DMS153 treated with DMSO at 0.1 percent for 48 hours (cell line): ENCODE results near the gene ERG.

ENCODE experiments used
- DNase-seq: peaks from one replicate; lab custom pipeline; 2025; ENCODE audit not compliant: unreplicated experiment; lab: John Stamatoyannopoulos, UW

ERG gene

DNA sequence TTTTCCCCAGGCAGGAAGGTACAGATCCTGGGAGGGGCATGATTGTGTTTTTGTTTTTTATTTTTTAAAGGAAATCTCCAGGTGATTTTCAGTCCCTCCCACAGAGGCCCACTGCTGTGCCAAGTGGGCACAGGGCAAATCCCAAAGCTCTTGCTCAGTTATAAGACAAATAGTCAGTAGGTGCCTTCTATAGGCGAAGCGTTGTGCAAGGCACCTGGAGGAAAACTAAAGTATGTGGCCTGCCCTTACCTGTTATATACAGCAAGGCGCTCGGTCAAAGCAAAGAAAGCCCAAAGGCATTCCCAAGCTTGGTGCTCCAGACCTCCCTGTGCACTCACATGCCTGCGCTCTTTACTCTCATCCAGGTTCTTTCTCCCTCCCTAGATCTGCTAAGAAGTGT is 160.5 kb downstream of the ERG start:
- no peak for DNase-seq

DNA sequence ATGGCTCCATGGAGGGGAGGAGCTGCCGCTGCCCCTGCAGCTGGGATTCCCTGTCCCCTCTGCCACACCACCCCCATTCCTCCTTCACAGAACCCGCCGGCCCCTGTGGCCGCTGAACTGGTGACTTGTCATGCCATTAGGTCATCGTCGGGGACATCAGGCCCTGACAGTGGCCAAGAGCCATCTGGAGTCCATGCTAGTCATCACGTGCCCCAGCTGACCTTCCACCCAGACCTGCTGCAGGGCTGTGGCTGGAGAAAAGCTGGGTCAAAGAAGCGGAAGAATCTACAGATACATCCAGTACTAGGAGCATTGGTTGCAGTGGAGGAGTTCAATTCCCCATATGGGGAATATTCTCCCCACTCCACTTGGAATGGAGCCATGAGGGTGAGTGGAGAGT is 163.4 kb downstream of the ERG start:
- no peak for DNase-seq

DNA sequence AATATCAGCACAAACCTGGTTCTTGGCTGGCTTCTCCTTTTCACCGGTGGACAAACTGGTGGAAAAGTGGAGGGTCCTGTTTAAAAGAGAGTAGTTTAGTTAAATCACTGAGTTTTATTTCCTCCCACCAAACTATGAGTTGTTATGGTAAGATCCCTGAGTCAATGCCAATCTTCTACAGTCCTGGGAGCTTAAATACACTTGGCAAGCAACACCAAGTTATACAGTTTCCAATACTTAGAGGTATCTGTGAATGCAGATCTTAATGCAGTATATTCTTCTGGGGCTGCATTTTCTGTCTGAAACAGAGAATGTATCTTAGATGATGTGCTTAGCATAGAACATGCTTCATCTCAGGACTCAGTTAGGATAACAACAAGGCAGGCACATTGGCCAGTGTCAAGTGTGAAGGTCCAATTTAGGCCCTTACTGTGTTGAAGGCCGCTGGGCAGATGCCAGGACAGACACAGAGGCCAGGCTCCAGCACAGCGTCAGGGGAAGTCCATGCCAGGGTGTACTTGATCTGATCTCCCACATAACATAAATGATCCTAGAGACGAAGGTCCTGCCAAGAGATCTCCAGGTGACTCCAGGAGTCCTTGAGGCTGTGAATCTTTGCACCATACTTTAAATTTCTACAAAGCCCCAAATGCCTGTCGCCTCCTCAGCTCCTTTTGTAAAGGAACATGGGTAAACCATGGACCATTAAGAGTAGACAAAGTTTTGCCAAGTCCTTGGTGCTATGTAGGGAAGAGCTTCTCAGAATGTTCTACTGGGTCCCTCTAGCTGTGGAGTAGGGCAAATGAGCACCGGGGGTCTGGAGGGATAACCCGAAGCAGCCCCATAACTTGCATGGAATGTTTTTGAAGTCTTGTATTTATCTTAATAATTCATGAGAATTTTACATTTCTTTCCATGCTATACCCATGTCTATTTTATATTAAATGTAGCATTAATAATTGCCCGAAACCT is 164.7 kb downstream of the ERG start:
- no peak for DNase-seq

DNA sequence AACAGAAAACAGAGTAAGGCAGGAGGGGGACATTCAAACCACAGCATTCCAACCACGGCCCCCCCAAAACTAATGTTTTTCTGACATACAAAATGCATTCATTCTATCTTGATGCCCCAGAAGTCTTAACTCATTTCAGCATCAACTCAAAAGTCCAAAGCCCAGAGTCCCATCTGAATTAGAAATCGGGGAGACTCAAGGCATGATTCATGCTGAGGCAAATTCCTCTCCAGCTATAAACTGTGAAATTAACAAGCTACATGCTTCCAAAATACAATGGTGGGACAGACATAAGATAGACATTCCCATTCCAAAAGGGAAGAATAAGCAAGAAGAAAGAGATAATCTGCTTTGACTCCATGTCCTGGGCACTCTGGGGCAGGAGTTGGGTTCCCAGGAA is 167.6 kb downstream of the ERG start:
- DNase-seq: no peak
